Hematopoietic multipotent progenitor cell treated with erythropoietin and hydrocortisone succinate and interleukin-3 and kit ligand, for 15 days (in vitro differentiated cells): ENCODE data around the gene MAP3K4.
A peak's percentile ranks its signal among the peaks of the same experiment; 100 is the strongest.
"Not testable (repeated sequence)": the region's sequence is repeated elsewhere in the genome, so short reads cannot be mapped to it uniquely, and the experiment has no call there.

ENCODE experiments used
- DNase-seq: peaks from one replicate; pipeline ENCODE4 v3.0.0-alpha.2; 2015; ENCODE audit warnings: low spot score

The MAP3K4 gene

DNA sequence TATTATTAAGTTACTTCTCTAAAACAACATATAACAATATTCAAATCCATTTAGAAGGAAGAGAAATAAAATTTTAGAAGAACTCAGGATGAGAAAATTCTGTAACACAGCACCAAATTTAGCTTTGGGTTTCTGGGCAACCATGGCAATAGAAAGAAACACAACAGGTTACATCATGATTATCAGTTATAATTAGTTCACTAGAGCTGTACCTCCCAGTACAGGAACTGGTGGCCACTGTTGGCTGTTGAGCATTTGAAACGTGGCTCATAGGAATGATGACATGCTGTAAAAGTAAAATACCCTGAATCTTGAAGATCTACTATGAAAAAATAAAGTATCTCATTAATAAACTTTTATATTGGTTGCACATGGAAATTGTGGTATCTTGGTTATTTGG, 23.7 kb upstream of the MAP3K4 start:
- DNase-seq, result no peak

GRCh38 chr6:160971171-160971570, 20.4 kb upstream of the MAP3K4 start:
- DNase-seq, result no peak

DNA sequence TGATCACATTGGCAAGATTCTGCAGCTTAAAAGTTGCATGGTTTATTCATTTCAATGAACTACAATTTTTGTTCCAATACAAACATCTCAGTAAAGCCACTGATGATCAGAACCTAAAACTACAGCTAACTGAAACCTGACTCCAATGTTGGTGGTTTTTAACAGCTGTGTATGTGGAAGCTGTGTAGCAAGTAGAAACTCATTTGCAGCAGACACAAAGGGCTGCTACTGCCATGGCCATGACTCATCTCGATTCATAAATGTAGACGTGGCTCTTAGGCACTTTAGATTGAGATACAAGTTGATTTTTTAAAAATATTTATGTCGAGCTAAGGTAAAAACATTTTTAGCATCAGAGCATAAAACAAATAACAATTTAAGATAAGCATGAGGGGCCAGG, 19.5 kb upstream of the MAP3K4 start:
- DNase-seq, result no peak

GRCh38 chr6:160972594-160972993, 19.0 kb upstream of the MAP3K4 start:
- DNase-seq, result not testable (repeated sequence)

DNA sequence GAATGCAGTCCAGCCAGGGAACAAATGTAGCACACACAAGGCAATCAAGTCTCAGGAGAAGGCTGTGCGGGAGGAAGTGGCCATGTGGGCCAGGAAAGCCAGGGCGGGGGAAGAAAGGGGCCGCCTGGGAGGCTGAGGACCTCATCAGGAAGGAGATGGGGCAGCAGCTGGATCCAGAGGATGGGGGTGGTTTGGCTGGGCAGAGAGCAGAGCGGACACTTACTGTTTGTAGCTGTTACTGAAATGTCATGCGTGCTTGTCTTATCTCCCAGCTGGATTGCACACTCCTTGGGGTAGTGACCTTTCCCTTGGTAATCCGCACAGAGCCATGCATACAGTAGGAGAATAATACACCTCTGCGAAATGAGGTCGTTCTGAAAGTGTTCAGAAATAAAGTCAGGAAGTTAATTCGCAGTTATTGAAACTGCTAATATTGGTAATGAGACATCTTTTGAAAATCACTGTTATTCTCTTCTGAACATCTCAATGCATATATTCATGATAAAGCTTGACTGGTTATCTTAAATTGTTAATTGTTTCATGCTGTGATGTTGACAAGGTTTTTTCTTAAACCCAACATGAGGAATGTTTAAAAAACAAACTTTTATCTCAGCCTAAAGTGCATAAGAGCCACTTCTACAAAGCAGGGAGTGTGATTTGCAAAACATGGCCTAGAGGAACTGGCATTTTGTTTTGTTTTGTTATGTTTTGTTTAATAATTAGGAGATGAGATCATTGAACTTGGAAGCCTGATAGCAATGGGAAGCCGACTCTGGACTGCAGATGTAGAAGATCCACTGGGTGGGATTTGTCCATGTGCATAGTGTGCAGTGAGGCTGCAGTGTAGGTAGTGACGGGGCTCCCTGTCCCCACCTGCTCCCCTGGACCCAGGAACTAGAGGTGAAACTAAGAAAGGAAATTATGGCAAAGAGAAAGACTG, 18.0 kb upstream of the MAP3K4 start:
- no peak for DNase-seq

DNA sequence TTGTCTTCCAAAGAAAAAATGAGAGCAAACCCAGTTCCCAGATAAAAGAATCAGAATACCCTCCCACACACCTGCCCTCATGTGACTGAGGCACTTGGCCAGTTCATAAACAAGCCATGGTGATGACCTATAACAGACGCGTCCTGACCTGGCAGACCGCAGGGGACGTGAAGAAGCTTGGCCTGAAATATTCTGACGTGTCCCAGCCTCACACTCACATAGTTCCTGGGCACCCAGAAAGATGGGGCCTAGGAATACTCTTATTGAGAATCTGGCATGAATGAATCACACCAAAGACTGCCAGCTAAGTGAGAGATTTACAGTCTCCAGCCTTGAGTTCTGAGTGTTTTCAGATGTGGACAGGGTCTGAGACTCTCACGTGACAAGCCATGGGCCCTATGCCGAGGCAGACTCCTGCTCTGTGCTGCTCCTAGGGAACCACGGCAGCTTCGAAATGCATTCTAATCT, 17.2 kb upstream of the MAP3K4 start:
- DNase-seq, result no peak

DNA sequence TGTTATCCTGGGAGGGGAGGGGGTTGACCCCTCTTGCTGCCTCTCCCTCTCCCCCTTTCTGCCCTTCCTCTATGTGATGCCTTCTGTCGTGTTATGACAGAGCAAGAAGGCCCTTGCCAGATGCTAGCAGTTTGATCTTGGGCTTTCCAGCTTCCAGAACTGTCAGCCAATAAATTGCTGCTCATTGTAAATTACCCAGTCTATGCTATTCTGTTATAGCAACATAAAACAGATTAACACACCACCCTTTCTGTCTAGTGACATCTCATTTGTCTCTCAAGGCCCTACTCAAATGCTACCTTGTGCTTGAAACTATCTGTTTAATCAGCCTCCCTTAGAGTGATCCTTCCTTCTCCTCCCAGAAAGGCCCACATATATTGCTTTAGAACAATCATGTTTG, 16.4 kb upstream of the MAP3K4 start:
- DNase-seq, result no peak

DNA sequence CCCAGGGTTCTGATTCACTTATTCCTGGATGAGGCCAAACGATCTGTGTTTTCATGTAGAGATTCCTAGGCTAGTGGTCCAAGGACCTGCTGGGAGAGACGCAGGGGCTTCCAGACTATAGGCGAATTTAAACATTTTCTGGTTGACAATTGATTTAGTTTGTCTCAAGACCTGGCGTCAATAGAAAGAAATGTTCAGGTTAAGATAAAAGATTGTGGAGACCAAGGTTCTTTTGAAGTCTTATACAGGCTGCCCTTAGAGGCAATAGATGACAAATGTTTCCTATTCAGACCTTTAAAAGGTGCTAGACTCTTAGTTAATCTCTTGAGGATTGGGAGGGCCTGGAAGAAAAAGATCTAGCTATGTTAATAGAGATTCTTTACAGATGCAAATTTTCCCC, 15.6 kb upstream of the MAP3K4 start:
- DNase-seq, result not testable (repeated sequence)

DNA sequence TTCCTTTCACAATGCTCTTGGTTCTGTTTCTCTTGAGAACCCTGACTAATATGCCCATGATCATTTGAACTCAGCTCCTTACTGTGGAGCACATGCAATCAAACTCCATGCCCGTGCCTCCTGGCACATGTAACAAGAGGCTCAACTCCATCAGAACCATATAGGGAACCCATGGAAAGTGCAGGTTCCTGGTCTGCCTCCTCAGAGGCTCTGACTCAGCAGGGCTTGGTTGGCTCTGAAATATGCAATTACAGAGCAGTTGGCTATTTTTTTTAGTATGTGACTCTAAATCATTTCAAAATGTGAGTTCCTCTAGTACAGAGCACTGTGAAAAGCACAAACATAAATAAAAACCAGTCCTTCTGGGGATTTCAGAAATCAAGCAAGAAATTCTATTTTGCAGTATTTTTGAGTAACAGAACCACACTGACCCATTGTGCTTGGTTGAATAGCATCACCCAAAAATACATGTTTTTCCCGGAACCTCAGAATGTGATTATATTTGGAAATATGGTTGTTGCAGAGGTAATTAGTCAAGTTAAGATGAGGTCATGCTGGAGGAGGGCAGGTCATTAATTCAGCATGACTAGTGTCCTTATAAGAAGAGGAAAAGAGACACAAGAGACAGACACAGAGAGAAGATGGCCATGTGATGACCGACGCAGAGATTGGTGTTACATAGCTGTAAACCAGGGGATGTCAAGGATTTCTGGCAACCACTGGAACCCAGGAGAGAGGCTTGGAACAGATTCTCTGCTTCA, 13.2 kb upstream of the MAP3K4 start:
- no peak for DNase-seq

DNA sequence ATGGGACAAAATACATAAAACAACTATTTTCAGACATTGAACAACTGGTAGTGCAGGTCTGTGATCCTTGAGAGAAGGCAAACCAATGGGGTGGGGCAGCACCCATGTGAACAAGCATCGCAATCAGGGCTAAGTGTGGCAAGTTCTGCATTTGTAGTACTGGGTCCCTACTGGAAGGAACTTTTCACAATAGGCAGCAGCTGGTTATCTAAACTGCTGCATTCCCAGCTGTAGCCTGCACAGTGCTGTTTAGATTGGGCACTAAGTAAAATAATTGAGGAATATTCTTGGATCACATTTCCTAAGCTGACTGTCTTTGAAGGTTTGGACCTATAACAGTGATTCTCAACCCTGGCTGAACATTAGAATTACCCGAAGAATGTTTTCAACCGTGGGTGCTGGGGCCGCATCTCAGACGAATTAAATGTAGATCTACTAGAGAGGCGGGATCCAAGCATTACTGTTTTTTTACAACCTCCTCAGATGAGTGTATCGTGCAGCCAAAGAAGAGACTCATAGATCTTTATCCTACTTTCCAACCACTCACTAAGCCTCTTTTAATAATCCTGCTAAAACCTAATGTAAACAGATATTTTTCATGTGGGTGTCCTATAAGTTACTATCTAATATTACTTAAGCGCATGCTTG, 12.4 kb upstream of the MAP3K4 start:
- no peak for DNase-seq

GRCh38 chr6:160983377-160983948, 8.1 kb upstream of the MAP3K4 start:
- not testable (repeated sequence) for DNase-seq

GRCh38 chr6:160986851-160987250, 4.7 kb upstream of the MAP3K4 start:
- no peak for DNase-seq

DNA sequence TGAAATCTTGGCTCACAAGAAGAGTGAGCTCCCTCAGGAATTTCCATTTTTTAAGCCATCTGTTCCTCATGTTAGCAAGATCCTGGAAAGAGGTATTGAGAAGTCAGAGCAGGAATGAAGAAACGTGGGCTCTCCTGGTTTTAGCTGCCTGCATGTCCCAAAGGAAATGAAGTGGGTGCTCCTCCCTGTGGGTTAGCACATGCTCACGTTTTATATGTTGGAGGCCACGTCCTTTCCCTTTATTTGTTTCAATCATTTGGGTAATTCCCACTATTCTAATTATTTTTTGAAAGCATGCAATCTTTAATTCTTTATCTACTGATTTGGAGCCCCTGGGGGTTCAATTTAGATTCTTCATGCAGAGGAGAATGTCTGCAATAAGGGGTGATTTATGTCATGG, 4.3 kb upstream of the MAP3K4 start:
- no peak for DNase-seq

DNA sequence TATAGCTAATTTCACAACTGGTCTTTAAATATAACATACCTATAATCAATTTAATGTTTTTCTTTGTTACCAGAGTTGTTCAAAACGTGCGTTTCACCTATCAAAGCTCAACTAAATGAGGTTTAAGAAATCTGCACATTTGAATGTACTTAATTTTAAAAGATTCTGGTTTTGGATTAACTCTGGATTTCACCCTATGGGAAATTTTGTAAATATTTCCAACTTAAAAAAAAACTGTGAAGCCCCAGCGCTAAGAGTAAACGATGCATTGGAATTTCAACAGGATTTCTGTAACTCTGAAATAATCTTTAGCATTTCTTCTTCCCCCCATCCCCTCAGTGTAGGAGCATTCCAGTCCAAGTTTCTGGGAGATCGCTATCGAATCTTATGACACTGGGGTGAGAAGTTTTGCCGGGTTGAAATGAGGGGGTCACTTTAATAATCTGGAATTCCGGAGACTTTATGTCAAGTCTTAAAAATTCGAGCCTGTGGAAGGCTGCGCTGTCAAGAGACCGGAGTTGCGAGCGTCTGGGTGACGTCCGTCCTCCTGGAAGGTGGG, 643 bp upstream of the MAP3K4 start:
- DNase-seq, result no peak

DNA sequence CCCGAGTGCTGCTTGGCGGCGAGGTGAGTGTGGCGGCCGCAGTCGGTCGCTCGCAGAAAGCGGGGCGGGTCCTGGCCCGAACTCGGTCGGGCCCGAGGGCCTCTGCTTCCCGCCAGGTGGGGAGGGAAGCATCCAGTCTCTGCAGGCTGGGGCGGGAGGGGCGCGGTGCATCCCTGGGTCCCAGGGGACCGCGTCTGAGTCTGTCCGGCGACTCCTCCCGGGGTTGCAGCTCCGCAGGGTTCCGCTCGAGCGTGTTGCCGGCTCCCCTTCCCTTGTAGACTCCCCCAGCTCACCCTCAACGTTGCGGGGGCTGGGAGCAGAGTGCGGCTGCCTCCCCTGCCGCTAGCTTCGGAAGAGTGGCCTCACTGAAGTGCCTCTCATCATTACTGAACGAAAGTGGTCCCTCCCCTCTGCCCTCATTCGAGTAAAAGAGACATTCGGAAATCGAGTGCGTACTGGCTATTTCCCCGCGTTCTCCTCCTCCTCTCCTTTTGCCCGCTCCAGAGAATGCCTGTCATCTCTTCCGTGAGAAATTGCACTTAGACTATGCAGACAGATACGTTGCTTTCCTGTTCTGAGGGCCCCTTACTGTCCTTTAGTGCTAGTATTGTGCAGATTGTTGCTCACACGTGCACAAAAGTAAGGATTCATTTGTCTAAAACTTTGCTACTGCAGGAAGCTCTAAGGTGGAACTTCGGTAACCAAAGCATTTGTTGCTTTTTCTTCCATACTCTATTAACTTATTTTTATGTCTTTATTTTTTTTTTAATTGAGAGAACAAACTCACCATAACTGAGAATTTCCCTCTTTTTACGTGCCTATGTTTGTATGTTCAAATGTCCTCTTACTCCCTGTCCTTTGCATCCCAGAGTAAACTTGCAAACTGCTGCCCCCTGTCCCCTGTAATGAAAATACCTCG, 751 bp downstream of the MAP3K4 start:
- DNase-seq, result peak; percentile 67

- no peak for DNase-seq
Measured at GRCh38 chr6:160992980-160993314, 1.4 kb downstream of the MAP3K4 start.

GRCh38 chr6:160995271-160995670, 3.7 kb downstream of the MAP3K4 start:
- no peak for DNase-seq

DNA sequence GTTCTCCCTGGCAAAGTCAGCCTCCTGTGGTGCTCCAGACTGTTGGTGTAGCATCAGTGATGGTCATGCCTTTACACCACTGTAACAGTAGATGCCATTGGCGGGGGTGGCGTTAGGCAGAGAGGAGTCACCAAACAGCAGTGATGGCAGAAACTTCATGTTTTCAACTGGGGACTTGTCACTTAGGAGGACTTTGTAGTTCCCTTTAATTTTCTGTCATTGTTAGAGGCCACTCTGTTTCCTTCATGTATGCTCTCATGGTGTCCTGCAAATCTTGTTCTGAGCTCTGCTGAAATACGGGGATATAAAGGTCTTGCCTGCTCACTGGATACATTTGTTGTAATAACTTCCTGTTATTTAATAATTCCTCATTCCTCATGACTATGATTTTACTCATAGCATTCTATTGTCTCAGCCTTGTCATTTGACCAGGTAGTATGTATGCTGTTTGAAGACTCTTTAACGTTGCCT, 4.6 kb downstream of the MAP3K4 start:
- DNase-seq, result no peak

- no peak for DNase-seq
Measured at GRCh38 chr6:160998217-160998616, 6.6 kb downstream of the MAP3K4 start.

DNA sequence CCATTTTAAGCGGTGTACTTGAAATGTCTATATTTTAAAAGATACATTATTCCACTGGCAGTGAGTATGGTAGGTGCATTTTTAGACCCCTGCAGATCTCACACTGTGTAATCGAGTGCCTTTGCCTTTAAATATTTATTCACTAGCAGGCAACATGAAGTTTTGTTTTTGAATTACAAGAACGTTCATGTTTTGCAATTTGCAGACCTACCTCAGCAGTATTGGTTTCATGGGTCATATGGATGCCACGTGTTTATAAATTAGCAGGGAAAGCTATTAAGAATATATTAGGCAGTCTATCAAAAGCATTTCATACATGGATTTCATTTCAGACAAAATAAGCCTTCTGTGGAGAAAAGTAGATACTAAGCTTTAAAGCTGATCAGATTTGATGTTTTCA, 7.2 kb downstream of the MAP3K4 start:
- DNase-seq, result no peak

DNA sequence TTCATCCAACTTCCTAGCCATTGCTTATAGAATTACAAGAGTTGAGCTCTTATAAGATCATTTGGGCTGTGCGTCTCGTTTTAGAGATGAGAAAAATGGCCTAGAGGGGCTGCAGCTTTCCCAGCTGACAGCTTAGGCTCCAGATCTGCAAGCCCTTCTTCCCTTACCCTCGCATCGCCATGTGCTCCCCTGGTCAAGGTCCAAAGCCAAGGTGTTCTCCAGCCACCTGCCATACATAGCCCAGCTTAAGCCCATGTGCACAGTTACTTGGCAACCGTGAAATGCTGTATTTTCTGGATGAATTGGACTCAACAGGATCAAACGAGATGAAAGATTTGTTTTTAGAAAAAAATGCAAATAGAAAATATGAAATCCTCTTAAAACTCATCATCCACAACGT, 7.9 kb downstream of the MAP3K4 start:
- no peak for DNase-seq
